Thyroid gland (tissue), 4 donors: Measurements from ENCODE around the gene FXYD2.

Experiments
- POLR2A ChIP-seq, 2 donors: fragments of 450-650 bp; IDR thresholded peaks; one replicate each; pipeline ENCODE4 v1.6.1; 2017; ENCODE audit warnings: antibody characterized with exemption in 2 of 2, mild to moderate bottlenecking in 2 of 2, moderate library complexity in 1 of 2
- TF ChIP-seq, protein P1 (sequence below), 6 experiments: fragments of 200-600 bp in 3 of 6; fragments of 450-650 bp in 3 of 6; sonication (generic) in 3 of 6; IDR thresholded peaks; one replicate each; pipeline ENCODE4 v1.5.1; 2016 to 2019; ENCODE audit warnings: antibody characterized with exemption in 6 of 6, mild to moderate bottlenecking in 2 of 6, inconsistent platforms in 1 of 6, moderate library complexity in 1 of 6

DNA sequence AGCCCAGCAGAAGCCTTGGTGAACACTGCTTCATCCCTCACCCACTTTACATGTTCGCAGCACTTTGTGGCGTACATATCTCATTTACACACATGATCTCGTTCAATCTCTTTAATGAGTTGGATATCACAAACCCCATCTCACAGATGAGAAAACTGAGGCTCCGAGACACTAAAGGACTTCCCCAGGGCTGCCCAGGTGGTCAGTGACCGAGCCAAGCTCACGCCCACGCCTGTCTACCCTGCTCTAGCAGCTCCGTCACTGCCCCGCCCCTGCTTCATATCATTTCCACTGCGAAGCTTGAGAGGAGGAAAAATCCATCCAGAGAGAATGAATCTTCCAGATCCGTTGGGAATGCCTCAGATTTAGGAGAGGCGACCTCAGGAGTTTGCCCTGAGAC, 15.8 kb downstream of the FXYD2 start:
- TF ChIP-seq, protein P1, sequence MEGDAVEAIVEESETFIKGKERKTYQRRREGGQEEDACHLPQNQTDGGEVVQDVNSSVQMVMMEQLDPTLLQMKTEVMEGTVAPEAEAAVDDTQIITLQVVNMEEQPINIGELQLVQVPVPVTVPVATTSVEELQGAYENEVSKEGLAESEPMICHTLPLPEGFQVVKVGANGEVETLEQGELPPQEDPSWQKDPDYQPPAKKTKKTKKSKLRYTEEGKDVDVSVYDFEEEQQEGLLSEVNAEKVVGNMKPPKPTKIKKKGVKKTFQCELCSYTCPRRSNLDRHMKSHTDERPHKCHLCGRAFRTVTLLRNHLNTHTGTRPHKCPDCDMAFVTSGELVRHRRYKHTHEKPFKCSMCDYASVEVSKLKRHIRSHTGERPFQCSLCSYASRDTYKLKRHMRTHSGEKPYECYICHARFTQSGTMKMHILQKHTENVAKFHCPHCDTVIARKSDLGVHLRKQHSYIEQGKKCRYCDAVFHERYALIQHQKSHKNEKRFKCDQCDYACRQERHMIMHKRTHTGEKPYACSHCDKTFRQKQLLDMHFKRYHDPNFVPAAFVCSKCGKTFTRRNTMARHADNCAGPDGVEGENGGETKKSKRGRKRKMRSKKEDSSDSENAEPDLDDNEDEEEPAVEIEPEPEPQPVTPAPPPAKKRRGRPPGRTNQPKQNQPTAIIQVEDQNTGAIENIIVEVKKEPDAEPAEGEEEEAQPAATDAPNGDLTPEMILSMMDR (IDR thresholded peaks at IDR 0.05), result no peak
- TF ChIP-seq POLR2A (IDR thresholded peaks at IDR 0.05), result no peak
